Measurements from ENCODE around the gene PLEKHG3.

The PLEKHG3 gene

DNA sequence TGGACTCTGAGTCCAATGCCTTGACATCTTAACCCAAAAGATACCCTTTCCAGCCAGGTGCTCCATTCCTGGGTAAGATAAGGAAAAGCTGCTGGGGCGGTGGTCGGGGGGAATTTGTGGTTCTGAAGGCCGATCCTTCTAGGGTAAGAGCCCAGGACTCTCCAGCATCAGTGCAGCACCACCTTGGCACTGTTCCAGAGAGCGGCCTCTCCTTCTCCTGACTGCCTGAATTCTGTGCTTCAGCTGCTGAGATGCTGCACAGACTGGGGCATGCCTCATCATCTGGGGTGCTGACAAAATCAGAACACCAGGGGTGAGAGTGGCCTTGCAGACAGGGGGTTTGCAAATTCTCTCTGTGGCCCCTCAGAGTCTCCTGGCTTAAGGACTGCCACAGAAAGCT is 88.0 kb downstream of the PLEKHG3 start:
- DNase-seq, result no peak

DNA sequence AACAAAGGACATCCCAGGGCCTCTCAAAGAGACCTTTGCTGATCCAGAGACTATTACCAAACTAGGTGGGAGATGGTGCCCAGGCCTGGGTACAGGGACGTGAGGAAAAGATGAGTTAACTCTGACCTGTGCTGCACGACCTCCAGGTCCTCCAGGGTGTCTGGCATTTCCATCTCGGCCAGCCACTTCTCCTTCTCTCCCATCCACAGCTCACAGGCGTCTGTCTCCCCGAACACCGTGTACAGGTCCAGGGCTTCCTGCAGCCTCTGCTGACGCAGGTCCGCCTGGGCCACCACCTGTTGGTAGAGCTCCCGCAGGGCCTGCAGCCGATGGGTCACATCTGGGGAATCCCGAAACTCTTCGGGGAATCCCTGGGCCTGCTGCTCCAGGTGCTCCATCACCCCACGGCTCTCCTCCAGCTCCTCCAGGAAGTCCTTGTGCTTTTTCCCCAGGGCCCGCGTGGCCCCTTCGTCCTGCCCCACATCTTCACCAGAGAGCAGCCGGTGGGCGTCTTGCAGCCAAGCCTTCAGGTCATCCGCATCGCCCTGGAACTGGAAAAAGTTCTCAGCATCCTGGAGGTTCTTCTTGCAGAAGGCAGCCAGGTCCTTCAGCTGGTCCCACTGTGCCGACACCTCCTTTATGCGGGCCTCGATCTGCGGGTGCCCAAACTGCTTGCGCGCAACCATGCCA is 88.8 kb downstream of the PLEKHG3 start:
- no peak for DNase-seq

DNA sequence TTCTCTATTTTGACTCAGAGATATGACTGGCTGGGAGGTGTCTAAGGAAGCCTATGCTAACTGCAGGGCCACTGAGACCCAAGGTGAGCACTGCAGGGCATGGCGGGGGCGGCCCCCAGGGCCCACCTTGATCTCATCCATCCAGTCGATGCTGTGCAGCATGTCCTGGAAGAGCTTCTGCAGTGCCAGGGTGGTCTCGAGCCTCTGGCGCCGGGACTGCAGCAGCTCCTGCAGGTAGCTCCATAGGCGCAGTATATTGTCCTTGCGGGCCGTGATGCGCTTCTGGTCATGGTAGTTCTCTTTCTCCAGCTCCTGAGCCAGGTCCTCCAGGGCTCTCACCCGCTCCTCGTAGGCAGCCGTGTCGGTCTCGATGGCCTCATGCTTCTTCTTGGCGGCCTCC is 91.0 kb downstream of the PLEKHG3 start:
- DNase-seq, result no peak

DNA sequence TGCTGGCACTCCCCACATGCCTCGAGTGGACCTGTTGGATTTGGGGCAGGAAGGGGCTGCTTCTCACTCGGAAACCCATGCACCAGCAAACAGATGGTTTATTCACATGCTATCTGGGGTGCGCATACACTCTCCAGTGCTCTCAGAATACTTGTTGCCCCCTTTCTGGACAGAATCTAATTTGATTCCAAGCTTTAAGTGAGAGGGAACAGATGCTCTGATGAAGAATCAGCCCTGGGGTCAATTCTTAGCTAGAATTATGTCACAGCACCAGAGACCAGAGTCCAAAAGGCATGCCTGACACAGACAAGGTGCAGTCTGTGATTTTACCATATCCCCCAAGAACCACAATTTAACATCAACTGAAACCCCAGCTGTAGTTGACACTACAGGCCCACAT is 91.7 kb downstream of the PLEKHG3 start:
- DNase-seq, result no peak

DNA sequence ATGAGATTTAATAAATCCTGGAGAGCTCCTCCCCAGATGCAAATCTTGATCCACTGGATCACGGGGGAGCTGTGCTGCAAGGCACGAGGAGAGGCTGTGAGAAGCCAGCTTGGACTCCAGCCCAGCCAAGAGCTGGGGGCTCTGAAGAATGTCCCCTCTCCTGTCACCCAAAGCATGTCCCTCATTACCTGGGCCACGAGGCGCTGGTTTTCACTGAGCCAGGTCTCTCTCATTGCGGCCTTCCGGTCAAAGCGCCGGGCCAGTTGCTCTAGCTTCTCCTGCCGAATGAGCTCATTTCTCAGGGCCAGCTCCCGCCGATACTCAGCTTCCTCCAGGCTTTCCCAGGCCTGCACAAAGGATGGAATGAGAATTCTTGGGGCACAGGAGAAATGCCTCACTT is 92.1 kb downstream of the PLEKHG3 start:
- no peak for DNase-seq

DNA sequence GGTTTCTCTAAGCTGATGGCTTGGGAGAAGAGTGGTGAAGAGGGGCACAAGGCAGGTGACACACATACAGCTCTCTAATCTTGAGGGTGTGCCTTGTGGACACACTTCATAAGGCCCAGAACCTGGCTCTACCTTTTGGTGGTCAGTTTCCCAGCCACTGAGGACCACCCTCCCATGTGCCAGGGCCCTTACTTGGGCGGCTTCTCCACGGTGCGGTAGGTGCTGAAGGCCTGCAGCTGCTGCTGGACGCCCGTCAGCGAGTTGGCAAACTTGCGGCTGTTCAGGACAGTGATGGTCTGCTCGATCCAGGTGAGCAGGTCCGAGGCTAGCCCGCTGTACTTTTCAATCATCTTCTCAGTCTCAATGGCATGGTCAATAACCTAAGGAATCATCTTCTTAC is 95.3 kb downstream of the PLEKHG3 start:
- DNase-seq, result no peak

All from hematopoietic multipotent progenitor cell treated with erythropoietin and hydrocortisone succinate and interleukin-3 and kit ligand, for 6 days (in vitro differentiated cells).